Ishikawa (cell line): ENCODE data around the gene YY1AP1.

Source experiments
- CEBPB ChIP-seq: IDR thresholded peaks from 2 replicates; pipeline ENCODE4 v1.6.1; 2012
- CREB1 ChIP-seq: IDR thresholded peaks from 2 replicates; pipeline ENCODE4 v1.6.1; 2012; ENCODE audit warnings: low read depth
- EGR1 ChIP-seq: IDR thresholded peaks from 2 replicates; pipeline ENCODE4 v1.6.1; 2012
- EP300 ChIP-seq: IDR thresholded peaks from 2 replicates; pipeline ENCODE4 v1.6.1; 2012; ENCODE audit warnings: borderline replicate concordance
- FOXM1 ChIP-seq: IDR thresholded peaks from 2 replicates; pipeline ENCODE4 v1.6.1; 2012; ENCODE audit warnings: low read depth, borderline replicate concordance
- NFIC ChIP-seq: IDR thresholded peaks from 2 replicates; pipeline ENCODE4 v1.6.1; 2012
- RAD21 ChIP-seq: IDR thresholded peaks from 2 replicates; pipeline ENCODE4 v1.6.1; 2012; ENCODE audit warnings: low read depth
- TAF1 ChIP-seq: IDR thresholded peaks from 2 replicates; pipeline ENCODE4 v1.6.1; 2012; ENCODE audit warnings: low read depth, mild to moderate bottlenecking
- TCF12 ChIP-seq: IDR thresholded peaks from 2 replicates; pipeline ENCODE4 v1.6.1; 2012; ENCODE audit warnings: low read depth
- TEAD4 ChIP-seq: IDR thresholded peaks from 2 replicates; pipeline ENCODE4 v1.6.1; 2012
- YY1 ChIP-seq: IDR thresholded peaks from 2 replicates; pipeline ENCODE4 v1.6.1; 2012; ENCODE audit warnings: low read depth
- ZBTB7A ChIP-seq: IDR thresholded peaks from 2 replicates; pipeline ENCODE4 v1.6.1; 2012; ENCODE audit warnings: low read depth
- TF ChIP-seq, protein P1 (sequence below): IDR thresholded peaks from 2 replicates; pipeline ENCODE4 v1.6.1; 2012
- TF ChIP-seq, protein P2 (sequence below): IDR thresholded peaks from 2 replicates; pipeline ENCODE4 v1.6.1; 2012
- TF ChIP-seq, protein P3 (sequence below): IDR thresholded peaks from 2 replicates; pipeline ENCODE4 v1.6.1; 2012; ENCODE audit warnings: low read depth, mild to moderate bottlenecking

YY1AP1 gene

DNA sequence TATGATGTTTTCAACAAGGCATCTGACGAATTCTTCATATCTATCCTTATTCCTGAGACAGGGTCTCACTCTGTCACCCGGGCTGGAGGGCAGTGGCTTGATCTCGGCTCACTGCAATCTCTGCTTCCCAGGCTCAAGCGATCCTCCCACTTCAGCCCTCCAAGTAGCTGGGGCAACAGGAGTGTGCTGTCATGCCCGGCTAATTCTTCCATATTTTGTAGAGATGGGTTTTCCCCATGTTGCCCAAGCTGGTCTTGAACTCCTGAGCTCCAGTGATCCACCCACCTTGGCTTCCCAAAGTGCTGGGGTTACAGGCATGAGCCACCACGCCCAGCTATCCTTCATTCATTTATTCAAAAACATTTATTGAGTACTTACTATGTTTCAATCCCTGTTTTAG is 8.0 kb downstream of the YY1AP1 start:
- no peak for TF ChIP-seq RAD21
- TF ChIP-seq CREB1: no peak

DNA sequence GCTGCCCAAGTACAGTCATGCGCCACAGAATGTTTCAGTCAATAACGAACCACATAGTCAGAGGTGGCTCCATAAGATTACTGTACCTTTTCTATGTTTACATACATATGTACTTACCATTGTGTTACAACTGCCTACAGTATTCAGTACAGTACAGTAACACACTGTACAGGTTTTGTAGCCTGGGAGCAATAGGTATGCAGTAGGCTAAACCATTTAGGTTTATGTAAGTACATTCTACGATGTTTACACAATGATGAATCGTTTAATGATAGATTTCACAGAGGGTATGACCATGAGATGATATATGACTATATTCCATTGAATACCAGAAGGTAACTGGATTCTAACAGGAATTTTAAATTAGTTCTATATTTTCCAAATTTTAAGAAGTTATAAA is 10.5 kb downstream of the YY1AP1 start:
- TF ChIP-seq FOXM1 (no peak), EP300 (no peak), CREB1 (no peak), YY1 (no peak), ZBTB7A (no peak), TAF1 (no peak), RAD21 (no peak)
- TF ChIP-seq, protein P1, sequence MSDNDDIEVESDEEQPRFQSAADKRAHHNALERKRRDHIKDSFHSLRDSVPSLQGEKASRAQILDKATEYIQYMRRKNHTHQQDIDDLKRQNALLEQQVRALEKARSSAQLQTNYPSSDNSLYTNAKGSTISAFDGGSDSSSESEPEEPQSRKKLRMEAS: no peak
- TF ChIP-seq, protein P2, sequence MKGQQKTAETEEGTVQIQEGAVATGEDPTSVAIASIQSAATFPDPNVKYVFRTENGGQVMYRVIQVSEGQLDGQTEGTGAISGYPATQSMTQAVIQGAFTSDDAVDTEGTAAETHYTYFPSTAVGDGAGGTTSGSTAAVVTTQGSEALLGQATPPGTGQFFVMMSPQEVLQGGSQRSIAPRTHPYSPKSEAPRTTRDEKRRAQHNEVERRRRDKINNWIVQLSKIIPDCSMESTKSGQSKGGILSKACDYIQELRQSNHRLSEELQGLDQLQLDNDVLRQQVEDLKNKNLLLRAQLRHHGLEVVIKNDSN: no peak

DNA sequence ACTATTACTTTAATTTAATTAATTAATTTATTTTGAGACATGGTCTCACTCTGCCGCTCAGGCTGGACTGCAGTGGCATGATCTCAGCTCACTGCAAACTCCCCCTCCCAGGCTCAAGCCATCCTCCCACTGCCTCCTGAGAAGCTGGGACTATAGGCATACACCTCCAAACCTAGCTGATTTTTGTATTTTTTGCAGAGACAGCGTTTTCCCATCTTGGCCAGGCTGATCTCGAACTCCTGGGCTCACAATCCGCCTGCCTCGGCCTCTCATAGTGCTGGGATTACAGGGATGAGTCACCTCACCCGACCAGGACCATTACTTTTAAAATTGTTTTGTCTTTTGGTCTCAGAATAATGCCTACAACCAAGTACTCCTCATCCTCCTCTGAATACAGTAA is 15.6 kb downstream of the YY1AP1 start:
- no peak for TF ChIP-seq NFIC
- TF ChIP-seq TCF12: no peak
- TF ChIP-seq, protein P2: no peak
- TF ChIP-seq ZBTB7A: no peak
- no peak for TF ChIP-seq FOXM1
- no peak for TF ChIP-seq YY1
- no peak for TF ChIP-seq EP300
- TF ChIP-seq, protein P1: no peak
- no peak for TF ChIP-seq CEBPB
- no peak for TF ChIP-seq EGR1
- TF ChIP-seq, protein P3, sequence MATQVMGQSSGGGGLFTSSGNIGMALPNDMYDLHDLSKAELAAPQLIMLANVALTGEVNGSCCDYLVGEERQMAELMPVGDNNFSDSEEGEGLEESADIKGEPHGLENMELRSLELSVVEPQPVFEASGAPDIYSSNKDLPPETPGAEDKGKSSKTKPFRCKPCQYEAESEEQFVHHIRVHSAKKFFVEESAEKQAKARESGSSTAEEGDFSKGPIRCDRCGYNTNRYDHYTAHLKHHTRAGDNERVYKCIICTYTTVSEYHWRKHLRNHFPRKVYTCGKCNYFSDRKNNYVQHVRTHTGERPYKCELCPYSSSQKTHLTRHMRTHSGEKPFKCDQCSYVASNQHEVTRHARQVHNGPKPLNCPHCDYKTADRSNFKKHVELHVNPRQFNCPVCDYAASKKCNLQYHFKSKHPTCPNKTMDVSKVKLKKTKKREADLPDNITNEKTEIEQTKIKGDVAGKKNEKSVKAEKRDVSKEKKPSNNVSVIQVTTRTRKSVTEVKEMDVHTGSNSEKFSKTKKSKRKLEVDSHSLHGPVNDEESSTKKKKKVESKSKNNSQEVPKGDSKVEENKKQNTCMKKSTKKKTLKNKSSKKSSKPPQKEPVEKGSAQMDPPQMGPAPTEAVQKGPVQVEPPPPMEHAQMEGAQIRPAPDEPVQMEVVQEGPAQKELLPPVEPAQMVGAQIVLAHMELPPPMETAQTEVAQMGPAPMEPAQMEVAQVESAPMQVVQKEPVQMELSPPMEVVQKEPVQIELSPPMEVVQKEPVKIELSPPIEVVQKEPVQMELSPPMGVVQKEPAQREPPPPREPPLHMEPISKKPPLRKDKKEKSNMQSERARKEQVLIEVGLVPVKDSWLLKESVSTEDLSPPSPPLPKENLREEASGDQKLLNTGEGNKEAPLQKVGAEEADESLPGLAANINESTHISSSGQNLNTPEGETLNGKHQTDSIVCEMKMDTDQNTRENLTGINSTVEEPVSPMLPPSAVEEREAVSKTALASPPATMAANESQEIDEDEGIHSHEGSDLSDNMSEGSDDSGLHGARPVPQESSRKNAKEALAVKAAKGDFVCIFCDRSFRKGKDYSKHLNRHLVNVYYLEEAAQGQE: no peak
- no peak for TF ChIP-seq CREB1

DNA sequence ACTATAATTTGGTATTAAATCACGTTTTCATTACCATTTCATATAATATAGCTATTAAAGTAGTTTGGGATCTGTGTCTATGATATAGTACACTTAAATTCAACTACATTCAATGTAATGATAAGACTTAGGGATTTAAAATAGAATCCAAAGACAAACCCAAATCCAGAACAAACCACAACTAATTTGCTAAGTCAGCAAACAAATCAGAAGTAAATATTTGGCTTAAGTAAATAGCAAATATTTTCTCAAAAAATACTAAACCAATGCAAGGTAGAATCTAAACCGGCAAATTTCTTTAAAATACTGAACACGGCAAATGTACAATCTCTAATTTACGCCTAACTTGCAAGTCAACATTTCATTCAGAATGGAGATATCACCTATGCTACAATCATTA is 16.8 kb downstream of the YY1AP1 start:
- TF ChIP-seq CREB1: no peak
- no peak for TF ChIP-seq RAD21
- TF ChIP-seq CEBPB: no peak
- TF ChIP-seq TAF1: no peak
- no peak for TF ChIP-seq EGR1
- TF ChIP-seq TCF12: no peak
- no peak for TF ChIP-seq FOXM1
- TF ChIP-seq, protein P2: no peak
- TF ChIP-seq YY1: no peak
- TF ChIP-seq ZBTB7A: no peak
- TF ChIP-seq EP300: no peak

DNA sequence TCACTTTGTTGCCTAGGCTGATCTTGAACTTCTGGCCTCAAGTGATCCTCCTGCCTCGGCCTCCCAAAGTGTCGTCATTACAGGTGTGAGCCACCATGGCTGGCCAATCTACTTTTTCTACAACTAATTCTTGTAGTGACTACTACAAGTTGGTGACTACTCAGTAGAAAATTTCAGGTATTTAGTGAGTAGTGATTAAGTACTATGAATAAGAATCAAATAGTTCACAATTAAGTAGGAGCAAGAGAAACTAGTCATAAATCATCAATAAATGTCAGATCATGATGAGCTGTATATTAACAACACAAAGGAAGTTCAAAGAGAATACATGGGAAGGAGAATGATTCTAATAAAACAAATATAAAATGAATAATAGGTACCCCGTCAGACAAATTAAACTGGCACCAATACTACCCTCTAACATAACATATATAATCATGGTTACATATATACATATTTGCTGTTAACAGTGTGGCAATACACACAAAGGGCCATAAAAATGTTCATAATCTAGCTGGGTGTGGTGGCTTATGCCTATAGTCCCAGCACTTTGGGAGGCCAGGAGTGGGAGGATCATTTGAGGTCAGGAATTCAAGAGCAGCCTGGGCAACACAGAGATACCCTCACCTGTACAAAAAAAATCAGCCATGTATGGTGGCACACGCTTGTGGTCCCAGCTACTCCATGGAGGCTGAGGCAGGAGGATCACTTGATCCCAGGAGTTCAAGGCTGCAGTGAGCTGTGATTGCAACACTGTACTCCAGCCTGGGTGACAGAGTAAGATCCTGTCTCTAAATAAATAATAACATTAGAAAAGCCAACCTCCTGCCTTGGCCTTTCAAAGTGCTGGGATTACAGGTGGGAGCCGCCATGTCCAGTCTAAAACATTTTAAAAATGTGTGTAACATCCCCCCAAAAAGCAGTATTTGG is 19.1 kb downstream of the YY1AP1 start:
- no peak for TF ChIP-seq ZBTB7A
- TF ChIP-seq, protein P1: no peak
- TF ChIP-seq EP300: no peak
- TF ChIP-seq, protein P2: no peak
- no peak for TF ChIP-seq TEAD4
- no peak for TF ChIP-seq FOXM1
- TF ChIP-seq RAD21: no peak
- TF ChIP-seq CEBPB: no peak
- TF ChIP-seq, protein P3: no peak
- TF ChIP-seq NFIC: no peak
- TF ChIP-seq EGR1: no peak
- TF ChIP-seq TAF1: no peak
- TF ChIP-seq YY1: no peak
- TF ChIP-seq TCF12: no peak
- TF ChIP-seq CREB1: no peak
